Measurements from ENCODE around the gene ELOVL1.

The ELOVL1 gene

DNA sequence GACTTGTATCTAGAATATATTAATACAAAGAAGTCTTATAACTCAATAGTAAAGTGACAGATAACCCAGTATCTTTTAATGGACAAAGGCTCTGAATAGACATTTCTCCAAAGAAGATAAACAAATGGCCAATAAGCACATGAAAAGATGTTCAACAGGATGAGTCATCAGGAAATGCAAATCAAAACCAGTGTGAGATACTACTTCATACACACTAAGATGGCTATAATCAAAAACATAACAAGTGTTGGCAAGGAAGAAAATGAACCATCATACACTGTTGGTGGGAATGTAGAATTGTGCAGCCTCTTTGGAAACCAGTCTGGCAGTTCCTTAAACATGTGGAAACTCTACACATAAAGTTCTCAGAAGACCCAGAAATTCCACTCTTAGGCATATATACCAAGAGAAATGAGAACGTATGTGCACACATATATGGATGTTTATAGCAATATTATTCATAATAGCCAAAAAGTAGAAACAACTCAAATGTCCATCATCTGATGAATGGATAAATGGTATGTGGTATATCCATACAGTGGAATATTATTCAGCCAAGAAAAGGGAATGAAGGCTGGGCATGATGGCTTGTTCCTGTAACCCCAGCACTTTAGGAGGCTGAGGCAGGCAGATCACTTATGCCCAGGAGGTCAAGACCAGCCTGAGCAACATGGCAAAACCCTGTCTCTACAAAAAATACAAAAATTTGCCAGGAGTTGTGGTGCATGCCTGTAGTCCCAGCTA lies 40.1 kb downstream of the ELOVL1 start:
- no peak for DNase-seq (ENCODE audit: low spot score)

DNA sequence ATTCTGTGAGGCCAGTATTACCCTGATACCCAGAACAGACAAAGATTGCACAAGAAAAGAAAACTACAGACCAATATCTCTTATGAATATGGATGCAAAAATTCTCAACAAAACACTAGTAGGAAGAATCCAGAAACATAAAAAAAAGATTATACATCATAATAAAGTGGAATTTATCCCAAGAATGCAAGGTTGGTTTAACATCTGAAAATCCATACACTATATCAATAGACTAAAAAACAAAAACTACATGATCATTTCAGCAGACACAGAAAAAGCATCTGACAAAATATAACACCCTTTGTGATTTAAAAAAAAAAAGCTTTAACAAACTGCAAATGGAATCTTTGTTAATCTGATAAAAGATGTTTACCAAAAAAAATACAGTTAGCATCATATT lies 42.4 kb downstream of the ELOVL1 start:
- no peak for DNase-seq (ENCODE audit: low spot score)

DNA sequence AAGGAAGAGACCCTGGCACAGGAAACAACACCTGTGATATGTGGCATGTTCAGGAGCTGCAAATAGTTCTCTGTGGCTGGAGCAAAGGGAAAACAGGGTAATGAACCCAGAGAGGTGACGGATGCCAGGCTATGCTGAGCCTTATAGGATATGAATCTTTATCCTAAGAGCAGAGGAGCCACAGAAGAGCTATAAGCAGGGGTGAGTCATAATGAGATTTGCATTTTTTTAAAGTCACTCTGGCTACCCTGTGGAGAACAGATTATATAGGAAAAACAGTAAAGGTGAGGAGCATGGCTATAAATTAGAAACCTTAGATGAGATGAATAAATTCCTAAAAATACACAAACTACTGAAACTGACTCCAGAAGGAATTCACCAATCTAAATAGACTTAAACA lies 43.0 kb downstream of the ELOVL1 start:
- no peak for DNase-seq (ENCODE audit: low spot score)

DNA sequence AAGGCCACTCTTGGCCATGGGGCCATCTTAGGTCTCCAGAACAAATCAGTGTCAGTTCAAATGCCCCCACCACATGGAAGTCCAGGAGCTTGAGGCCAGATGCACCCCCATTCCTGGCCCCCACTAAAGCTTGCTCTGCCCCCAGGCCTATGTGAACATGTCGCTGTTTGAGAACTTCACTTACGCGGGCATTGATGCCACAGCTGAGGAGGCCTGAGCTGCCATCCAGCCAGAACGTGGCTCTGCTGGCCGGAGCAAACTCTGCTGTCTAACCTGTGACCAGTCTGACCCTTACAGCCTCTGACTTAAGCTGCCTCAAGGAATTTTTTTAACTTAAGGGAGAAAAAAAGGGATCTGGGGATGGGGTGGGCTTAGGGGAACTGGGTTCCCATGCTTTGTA lies 45.3 kb downstream of the ELOVL1 start:
- no peak for DNase-seq (ENCODE audit: low spot score)

DNA sequence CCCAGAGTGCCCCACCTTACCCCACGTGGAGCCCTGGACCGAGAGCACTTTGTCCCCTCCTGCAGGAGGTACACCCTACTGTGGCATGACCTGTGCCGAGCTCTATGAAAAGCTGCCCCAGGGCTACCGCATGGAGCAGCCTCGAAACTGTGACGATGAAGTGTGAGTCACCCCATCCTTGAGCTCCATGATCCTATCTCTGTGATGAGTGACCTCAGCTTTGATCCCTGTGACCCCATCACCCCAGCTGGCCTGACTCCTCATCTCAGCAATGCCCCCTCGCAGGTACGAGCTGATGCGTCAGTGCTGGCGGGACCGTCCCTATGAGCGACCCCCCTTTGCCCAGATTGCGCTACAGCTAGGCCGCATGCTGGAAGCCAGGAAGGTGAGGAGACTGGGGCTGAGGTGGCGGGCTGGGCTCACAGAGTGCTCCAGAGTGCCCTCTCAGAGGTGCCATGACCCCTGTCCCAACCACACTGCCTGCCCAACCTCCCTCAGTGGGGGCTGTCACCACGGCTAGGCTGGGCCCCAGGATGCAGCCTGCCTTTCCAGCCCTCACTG lies 46.4 kb downstream of the ELOVL1 start:
- no peak for DNase-seq (ENCODE audit: low spot score)

DNA sequence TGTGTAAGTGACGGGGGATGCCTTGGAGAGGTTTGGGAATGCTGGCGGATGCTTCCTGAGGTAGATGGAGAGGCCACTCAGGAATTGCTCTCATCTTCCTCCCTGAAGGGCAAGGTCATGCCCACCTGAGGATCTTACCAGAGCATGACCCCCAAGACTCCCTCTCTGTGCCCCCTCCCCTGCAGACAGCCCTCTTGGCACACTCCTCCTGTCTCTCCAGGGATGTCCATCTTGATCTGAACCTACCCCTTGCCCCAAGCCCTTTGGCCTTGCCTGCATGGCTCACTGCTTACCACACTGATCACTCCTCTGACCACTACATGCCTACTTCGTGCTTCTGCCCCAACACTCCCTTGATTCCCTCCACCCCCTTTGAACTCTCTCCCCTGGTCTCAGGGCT lies 48.0 kb downstream of the ELOVL1 start:
- DNase-seq (ENCODE audit: low spot score): no peak

DNA sequence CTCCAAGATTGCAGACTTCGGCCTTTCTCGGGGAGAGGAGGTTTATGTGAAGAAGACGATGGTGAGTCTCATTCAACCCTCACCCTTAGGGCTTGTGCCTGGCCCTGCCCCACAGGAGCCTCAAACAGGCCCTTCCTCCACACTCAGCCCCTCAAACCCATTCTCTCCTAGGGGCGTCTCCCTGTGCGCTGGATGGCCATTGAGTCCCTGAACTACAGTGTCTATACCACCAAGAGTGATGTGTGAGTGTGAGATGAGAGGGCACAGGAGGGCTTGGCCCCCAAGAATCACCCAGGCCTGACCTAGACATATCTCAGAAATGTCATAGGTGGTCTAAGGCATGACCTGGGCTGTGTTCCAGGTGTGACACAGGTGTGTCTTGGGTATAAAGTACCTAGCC lies 48.5 kb downstream of the ELOVL1 start:
- no peak for DNase-seq (ENCODE audit: low spot score)

DNA sequence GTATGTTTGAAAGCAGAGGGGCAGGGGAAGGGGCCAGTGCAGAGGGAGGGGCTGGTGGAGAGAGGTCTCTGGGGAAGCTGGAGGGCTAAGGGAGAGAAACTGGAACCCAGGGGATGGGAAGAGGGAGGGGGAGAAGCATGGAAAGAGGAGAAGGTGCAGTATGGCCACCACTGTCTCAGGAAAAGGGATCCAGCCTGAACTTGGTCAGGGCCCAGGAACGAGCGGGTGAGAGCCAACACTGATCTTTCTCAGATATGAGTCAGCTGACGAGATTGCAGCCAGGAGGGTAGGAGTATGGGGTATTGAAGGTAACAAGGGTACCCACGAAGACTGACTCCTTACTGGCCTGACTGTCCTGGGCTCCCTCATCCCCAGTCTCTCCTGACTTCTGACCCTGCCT lies 49.0 kb downstream of the ELOVL1 start:
- no peak for DNase-seq (ENCODE audit: low spot score)

DNA sequence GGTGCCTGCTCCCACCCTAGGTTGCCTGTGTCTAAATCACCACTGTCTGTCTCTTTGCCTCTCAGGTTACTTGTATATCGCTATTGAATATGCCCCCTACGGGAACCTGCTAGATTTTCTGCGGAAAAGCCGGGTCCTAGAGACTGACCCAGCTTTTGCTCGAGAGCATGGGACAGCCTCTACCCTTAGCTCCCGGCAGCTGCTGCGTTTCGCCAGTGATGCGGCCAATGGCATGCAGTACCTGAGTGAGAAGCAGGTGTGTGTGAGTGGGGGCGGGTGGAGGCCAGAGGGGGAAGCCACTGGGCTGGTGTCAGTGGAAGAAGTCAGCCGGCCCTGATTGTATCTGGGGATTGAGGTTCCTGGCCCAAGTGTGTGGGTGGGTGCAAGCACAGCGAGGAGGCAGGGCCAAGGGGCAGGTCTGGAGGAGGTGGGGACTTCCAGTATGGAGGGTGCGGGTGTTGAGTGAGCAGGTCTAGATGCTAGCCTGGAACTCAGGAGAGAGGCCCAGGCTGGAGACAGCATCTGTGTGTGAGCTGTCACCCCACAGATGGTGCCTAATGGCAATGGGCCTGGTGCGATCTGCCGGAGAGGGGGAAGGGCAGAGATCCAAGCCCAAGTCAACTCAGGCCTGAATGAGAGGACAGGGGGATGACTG lies 49.9 kb downstream of the ELOVL1 start:
- DNase-seq (ENCODE audit: low spot score): peak; percentile 81

DNA sequence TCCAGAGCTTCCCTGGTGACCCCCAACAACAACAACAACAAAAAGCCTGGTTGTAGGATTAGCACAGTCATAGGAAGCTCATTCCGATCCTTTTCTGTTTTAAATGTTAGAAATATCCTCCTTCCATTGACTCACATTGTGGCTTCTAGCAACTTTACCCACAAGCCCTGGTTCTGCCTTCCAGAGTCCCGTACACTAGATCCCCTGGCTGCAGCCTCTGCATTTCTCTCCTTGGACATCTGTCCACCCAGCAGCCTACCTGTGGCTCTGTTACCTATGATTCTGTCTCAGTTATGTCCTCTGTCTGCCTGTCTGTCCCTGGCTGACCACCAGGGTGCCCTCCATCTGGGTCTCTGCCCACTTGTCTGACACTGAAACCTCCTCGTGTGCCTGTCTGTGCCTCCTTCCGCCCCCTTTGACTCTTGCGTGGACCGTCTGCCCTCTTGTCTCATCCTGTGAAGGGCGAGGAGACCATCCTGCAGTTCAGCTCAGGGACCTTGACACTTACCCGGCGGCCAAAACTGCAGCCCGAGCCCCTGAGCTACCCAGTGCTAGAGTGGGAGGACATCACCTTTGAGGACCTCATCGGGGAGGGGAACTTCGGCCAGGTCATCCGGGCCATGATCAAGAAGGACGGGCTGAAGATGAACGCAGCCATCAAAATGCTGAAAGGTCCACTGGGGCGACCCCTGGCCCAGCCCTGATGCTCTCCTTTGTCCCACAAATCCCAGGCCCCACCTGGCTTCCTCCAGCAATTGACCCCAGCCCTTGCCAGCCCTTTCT lies 50.9 kb downstream of the ELOVL1 start:
- no peak for DNase-seq (ENCODE audit: low spot score)

DNA sequence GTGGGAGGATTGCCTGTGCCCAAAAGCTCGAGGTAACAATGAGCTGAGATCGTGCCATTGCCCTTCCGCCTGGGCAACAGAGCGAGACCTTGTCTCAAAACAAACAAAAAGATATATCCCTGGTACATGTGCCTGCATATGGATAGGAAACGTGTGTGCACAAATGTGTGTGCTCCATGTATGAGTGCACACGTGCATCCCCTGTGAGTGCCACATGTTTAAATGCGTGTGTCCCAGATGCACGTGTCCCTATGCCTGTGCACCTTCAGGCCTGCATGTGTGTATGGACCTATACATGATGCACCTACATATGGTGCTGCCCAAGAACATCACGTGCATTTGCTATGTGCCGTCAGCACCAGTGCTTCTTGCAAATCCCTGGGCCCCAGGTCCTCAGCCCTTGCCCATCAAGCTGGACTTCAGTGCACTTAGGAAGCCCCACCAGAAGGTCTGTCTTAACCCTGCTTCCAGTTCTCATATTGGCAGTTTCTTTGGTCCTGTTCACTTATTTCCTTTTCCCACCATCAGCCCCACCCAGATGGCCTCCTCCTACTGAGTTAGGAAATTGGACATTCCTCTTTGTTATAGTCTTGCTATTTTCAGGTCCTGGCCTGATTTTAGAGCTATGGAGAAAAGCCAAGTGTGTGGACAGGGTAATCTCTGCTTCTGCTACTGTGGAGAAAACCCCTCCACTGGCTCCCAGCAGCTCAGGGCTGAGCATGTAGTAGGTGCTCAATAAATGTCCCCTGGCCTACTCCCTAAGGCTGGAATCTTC lies 51.7 kb downstream of the ELOVL1 start:
- no peak for DNase-seq (ENCODE audit: low spot score)

DNA sequence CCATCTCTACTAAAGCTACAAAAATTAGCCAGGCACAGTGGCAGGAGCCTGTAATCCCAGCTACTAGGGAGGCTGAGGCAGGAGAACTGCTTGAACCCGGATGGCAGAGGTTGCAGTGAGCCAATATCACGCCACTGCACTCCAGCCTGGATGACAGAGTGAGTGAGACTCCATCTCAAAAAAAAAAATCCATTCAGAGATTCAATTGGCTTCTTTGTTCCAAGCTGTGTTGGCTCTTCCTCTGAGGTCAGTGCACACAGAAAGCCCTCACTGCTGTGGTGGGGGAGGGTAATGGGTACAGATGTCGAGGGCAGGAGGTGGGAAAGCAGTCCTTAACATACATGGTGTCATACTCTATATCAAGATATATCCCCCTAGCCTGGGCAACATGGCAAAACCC lies 52.3 kb downstream of the ELOVL1 start:
- DNase-seq (ENCODE audit: low spot score): peak; percentile 81

DNA sequence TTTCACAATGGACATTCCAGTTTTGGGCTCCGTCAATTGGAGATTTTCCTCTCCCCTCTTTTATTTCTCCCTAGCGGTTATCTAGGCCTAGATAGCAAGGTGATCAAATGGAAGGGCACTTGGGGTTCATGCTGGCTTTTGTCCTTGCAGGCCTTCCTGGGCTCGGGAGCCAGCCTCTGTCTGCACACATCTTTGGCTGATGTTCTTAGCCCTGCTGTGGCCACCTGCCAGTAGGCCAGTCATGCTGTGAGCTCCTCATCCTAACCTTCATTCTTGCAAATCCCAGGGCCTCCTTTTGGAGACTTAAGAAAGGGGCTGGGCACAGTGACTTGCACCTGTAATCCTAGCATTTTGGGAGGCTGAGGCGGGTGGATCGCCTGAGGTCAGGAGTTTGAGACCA lies 53.6 kb downstream of the ELOVL1 start:
- no peak for DNase-seq (ENCODE audit: low spot score)

DNA sequence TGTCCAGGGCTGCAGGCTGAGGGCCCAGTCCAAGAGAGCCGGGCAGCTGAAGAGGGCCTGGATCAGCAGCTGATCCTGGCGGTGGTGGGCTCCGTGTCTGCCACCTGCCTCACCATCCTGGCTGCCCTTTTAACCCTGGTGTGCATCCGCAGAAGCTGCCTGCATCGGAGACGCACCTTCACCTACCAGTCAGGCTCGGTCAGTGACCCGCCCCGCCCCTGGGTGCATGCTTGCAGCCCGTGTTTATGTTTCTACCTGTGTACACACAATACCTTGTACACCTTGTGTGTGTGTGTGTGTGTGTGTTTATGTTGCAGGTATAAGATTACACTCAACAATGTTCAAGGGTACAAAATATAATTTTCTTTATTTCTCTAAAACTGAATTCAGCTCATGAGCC lies 54.0 kb downstream of the ELOVL1 start:
- no peak for DNase-seq (ENCODE audit: low spot score)
